GM21529 (cell line): ENCODE measurements around the gene YDJC.
"Not testable (repeated sequence)": the region's sequence is repeated elsewhere in the genome, so short reads cannot be mapped to it uniquely, and the experiment has no call there.

Experiments
- ATAC-seq: cut with Tn5 transposase; IDR thresholded peaks from one replicate; pipeline ENCODE4 v1.9.1; 2021; ENCODE audit not compliant: unreplicated experiment

Gene YDJC

DNA sequence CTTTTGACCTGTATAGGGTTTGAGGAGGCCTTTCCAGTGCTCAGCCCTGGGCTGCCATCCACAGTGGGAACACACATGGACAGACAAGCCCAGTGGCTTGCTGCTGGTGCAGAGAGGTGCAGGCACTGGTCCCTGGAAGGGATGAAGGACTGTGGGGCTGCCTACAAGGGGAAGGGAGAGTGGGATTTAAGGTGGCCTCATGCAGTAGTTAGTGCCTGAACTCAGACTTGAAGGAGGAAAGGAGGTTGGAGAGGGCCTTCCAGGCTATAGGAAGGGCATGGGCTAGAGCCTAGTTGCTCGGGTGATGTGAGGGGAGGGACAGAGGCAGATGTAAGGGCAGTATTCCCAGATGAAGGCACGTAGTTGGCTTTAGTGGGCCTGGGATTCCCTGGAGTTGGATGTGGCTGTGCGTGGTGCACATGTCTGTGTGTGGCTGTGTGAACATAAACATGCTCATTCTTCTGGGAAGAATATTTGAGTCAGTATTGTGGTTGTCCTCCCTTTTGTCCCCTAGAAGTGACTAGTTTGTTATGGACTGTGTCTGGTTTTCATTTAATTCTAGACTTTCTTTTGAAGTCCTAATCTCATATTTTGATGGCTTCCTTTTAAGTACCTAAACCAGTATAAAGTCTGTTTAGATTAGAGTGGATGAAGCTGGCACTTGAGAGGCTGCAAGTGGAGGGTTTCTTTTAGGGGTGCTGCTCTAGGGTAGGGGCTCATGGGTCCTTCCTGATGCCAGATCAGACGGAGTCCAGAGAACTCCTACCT is 18.4 kb downstream of the YDJC start:
- no peak for ATAC-seq

DNA sequence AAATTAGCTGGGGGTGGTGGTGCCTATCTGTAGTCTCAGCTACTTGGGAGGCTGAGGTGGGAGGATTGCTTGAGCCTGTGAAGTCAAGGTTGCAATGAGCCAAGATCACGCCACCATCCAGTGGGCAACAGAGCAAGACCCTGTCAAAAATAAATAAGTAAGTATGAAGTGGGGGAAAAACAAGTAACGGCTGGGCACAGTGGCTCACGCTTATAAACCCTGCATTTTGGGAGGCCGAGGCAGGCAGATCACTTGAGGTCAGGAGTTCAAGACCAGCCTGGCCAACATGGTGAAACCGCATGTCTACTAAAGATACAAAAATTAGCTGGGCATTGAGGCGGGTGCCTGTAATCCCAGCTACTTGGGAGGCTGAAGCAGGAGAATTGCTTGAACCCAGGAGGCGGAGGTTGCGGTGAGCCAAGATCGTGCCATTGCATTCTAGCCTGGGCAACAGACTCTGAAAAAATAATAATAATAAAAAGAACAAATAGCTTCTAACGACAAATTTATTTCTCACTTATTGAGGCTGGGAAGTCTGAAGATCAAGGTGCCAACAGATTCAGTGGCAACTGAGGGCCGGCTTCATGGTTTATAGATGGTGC is 20.2 kb downstream of the YDJC start:
- ATAC-seq = not testable (repeated sequence)

DNA sequence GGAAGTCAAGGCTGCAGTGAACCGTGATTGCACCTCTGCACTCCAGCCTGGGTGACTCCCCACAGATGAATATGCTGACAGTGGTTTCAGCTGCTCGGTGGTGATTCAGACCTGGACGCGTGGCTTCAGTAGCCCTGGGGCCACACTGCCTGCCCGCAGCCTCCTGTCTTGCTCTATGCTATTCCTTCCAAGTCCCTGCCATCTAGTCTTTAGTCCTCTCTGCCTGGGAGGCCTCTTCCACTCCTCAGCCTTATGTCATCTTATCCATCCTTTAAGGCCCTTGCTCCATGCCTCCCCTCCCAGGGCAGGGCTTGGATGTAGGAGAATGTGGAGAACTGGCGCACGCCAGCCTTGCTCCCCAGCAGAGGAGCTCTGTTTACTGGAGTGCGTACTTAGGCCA is 23.0 kb downstream of the YDJC start:
- ATAC-seq = no peak

DNA sequence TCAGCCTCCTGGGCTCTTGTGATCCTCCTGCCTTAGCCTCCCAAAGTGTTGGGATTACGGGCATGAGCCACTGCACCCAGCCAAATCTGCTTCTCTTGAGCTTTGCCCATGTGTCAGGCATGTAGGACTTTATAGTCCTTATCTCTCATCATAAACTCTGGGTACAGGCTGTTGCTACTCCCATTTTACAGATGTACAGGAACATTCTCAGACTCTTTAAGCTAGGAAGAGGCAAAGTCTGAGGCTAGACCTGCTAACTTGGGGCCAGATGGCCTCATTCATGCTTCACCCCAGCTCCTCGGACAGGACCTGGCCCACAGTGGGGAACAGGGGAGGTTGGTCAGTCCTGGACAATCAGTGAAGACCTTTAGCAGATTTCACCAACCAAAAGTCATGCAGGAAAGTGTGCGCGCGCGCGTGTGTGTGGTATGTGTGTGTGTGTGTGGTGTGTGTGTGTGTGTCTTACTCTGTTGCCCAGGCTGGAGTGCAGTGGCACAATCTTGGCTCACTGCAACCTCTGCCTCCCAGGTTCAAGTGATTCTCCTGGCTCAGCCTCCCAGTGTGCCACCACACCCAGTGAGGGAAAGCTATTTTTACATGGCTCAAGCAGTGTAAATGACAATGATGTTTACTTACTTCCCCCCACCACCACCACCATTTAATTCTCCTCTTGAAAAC is 23.8 kb downstream of the YDJC start:
- no peak for ATAC-seq

DNA sequence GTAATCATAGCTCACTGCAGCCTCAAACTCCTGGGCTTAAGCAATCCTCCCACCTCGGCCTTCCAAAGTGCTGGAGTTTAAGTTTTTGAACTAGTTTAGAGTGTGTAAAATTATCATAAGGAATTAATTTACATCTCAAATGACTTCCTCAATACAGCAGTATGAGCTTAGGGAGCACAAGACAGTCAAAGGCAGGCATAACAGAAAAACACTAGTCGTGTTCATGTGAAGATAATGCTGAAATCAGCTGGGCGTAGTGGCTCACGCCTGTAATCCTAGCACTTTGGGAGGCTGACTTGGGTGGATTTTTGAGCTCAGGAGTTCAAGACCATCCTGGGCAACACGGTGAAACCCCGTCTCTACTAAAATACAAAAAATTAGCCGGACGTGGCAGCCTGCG is 25.8 kb downstream of the YDJC start:
- no peak for ATAC-seq

DNA sequence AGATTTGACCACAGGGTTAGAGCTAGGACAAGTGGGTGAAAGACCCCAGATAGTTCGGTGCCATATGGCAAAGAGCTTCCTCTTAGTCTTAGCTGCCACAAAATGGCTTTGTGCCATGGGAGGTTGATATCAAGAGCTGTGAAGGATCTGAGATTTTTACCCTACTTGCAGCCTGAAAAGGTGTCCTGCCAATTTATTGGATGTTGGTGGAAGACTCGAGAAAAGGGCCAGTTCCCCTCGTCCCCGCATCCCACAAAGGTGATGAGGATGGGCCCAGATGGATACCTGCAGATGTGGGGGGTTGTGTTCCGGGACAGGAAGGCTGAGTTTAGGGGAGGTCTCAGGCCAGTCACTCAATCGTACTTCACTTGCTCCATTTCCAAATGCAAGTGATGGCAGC is 27.2 kb downstream of the YDJC start:
- no peak for ATAC-seq

DNA sequence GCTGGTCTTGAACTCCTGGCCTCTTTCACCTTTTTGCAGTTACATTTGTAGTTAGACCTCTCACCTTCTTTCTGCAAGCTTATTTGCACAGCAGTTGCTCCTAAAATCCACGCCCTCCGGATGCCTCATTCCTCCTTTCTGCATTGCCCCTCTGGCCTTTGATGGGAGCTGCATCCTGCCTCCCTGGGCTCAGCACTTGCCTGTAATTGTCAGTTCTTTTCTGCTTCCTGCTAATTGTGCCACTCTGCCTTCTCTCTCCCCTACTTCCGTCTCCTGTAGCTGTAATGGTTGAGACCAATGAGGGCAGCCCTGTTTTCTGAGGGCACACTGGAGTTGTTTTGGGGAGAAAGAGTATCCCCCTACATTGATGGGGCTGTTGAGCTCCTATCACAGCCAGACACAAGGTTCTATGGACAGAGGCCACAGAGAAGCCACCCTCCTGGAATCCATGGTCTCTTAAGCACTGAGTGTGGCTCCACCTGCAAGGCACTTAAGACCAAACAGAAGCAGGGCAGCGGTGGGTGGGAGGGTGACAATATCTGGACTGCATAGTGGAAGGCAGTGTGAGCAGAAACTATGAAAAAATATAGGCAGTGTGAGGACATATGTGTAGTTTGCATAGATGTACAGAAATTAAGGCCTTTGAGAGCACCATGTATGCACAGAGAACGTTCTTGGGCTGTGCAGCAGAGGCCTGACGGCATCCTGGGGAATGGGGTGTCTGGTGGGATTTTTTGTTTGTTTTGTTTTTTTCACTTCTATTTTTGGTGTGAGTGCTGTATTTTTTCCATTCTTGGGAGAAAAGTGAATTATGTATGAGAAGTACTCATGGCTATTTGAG is 30.5 kb downstream of the YDJC start:
- ATAC-seq = no peak

DNA sequence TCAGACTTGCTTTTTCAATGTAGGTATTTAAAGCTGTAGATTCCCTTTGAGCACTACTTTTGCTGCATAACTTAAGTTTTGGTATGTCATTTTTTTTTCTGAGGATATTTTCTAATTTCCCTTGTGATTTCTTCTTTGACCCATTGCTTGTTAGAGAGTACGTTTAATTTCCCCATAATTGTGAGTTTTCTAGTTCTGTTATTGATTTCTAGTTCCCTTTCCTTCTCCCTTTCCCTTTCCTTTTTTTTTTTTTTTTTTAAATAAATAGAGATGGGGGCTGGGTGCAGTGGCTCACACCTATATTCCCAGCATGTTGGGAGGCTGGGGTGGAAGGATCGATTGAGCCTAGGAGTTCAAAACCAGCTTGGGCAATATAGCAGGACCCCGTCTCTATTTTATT is 31.5 kb downstream of the YDJC start:
- ATAC-seq = no peak

DNA sequence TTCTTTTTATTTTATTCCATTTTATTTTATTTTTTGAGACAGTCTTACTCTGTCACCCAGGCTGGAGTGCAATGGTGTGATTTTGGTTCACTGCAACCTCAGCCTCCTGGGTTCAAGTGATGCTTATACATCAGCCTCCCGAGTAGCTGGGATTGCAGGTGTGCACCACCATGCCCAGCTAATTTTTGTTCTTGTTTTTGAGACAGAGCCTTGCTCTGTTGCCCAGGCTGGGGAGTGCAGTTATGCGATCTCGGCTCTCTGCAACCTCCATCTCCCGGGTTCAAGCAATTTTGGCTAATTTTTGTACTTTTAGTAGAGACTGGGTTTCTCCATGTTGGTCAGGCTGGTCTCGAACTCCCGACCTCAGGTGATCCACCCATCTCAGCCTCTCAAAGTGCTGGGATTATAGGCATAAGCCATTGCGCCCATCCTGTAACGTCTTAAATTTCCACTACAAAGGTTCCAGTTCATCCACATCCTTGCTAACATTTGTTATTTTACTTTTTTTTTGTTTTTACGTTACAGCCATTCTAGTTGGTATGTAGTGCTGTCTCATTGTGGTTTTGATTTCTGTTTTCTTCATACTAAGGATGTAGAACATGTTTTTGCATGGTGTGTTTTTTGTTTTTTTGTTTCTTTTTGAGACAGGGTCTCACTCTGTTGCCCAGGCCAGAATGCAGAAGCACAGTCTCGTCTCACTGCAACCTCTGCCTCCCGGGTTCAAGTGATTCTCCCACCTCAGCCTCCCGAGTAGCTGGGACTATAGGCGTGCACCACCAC is 33.3 kb downstream of the YDJC start:
- ATAC-seq = not testable (repeated sequence)

DNA sequence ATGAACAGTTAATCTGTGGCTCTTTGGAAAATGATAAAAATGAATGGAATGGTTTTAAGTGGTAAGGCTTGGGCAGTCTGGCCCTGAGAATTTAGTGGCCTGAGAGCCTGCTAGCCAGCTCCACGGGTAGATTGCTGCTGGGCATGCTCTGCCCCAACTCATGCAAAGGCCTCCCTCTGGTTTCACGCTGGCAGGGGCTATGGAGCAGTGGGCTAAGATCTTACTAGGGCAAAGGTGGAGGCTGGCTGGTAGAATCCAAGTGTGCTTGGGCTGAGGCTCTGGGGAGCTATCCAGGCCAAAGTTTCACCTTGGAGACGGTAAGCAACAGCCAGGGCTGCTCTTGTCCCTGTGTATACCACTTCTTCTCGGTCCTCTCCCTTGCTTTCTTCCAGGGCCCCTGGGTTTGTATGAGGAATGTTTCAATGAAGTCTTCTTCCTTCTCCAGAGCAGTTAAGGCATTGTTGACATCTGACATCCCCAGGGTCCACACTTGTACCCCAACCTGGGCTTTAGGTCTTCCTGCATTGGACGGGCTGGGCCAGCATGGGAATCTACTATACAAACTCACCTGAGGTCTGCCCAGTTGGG is 34.9 kb downstream of the YDJC start:
- ATAC-seq = no peak

DNA sequence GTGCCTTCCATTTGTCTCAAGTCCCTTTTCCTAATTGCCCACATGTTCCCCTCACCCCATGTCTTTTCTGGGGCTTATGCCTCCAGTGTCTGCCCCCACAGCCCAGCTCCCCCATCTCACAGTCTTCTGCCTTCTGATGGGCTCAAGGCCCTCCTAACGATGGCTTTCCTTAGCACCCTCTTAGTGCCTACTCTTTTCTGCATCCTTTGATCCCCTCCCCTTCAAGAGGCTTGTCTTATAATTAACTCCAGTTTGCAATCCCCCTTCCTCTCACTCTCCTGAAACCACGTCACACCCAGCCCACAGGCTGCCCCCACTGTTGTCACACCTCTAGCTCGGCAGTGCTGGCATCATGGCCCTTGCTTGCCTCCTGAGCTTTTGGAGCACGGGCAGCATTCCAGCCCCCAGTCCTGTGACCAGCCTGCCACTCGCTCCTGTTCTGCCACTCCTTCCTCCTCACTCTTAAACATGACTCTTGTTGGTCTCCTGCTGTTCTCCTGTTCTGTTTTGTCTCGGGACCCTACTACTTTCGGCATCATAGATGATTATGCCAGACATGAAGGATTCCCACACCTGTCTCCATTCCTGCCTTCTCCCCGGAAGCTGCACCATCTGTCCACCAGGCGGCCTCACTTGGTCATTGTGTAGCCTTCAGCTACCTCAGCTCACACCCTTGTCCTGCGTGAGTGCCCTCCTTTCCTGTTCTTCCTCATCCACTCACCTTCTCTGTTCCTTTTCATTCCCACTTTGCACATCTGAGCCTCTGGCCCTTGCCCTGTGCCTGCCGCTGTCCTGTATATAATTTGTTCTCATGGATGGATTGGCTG is 36.2 kb downstream of the YDJC start:
- no peak for ATAC-seq

DNA sequence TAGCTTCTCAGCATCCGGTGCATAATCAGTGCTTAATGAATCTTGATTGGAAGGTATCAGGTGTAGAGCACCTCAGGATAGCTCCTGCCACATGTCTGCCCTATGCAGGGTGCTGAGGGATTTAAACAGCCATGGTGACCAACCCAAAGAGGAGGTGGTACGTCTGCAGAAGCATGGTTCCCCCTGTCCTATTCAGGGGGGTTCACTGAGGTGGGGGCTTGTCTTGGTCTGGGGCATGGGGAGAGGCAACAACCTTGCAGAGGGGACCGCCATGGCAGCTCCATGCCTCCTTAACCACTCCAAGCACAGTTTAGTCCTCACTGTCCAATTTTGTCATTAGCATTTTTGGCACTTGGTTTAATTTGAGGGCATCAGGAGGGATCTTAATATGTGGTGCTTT is 37.4 kb downstream of the YDJC start:
- ATAC-seq = no peak

DNA sequence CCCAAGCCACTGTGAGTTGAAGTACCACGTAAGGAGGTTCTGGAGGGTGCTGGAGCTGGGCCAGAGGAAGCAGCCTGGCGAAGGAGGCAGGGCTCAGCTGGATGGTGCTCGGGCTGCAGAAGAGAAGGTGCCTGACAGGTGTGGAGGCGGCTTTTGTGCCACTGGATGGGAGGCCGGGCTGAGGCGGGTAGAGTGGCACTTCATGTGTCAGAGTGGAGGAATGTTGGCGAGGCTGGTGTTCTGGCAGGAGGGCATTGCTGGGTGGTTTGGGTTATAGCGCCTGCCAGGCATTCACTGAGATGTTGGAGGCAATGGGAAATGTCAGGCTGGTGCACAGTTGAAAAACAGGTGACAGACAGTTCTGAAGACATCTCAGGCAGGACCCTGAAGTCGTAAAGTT is 38.1 kb downstream of the YDJC start:
- ATAC-seq = no peak

DNA sequence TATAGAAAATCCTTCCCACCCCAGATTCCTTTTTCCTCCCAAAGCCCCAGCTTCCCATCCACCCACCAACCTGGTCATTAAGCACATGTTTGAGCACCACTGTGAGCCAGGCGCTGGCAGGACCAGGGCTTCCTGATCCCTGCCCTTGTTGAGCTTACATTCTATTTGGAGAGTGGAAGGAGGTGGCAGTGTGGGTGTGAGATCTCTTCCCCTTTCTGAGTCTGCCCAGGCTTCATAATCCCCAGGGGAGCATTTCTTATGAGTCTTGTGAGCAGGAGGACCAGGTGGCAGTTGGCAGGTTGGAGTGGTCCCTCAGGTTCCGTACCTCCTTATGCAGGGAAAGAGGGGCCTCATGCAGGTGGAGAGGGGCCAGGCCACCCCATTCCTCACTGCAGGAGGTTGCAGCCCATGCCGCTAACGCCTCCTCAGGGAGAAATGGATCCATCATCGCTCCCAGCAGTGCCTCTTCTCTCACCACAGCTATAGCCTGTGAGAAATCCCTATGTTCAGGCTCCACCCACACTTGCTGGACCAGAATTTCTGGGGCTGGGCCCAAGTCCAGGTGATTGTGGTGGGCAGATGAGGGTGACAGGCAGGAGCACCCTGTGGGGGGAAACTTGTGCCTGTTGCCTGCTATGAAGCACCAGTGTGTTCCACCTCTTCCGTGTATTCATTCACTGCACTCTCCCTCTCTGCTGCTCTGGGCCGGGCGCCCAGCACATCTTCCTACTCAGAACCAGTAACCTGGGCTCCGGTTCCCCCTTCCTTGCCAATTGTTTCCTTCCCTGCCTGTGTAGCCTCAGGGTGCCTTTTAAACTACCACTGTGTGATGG is 38.8 kb downstream of the YDJC start:
- ATAC-seq = no peak

DNA sequence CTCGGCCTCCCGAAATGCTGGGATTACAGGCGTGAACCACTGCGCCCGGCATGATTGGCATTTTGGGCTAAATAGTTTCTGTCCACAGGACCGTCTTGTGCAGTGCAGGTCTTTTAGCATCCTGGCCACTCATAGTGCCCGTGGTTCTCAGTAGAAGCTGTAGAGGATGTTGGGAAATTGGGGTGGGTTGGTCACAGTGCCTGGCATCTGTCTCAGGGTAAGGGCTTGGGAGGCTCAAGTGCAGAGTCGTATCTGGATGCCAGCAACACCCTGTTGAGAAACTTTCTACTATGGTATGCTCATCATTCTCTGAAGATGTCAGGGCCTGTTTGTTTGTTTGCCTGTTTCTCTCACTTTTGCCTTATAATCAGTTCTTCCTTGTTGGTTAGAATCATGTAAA is 40.4 kb downstream of the YDJC start:
- ATAC-seq = no peak

DNA sequence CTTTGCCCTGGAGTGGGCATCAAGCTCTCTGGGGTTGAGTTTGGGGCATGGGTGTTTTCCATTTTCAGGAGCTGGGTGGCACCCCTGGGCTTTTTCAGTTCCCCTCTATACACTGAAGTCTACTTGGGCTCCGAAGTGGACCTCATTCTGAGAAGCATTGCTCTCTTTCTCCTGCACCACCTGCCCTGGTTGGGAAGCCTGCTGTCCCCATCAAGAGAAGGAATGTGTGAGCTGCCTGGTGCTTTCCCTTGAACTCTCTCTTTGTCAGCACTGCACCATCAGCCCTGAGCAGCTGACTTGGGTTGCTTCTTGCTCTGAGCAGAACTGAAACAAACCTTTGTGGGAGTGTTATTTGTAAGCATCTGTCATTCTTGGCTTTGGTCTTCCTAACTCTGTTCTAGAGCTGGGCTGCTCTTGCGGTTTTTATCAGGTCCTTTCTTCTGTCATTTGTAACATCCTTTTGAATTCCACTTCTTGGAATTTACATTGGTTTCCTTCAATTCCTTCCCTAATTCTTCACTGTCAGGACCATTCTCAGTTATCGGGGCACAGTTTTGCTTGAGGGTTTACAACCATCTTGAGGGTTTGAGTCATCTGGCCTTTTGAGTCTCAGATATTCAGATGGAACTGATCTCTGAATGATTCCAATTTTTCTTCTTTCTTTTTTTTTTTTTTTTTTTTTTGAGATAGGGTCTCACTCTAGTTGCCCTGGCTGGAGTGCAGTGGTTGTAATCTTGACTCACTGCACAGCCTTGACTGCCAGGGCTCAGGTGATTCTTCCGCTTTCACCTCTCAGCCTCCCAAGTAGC is 41.8 kb downstream of the YDJC start:
- peak; percentile 85 for ATAC-seq

DNA sequence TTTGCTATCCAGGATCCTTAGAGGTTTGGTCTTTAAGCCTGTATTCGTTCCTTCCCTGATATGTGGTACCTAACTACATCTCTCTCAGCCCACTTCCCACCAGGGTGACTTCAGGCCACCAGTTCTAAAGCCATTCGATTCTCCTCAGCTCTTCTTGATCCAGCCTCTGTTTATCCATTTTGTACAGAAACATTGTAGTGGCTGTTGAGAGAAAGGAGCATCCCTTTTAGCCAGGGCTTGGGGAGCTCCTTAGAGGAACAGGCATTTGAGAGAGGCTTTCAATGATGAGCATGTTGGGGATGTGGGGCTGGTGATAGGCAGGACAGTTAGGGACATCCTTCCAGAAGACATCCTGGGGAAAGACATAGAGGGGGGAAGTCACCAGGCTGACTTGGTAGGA is 44.4 kb downstream of the YDJC start:
- ATAC-seq = no peak
